GM12878 (cell line): Measurements from ENCODE around the gene KRTAP24-1. TPM values are rescaled to one million over a fixed set of nuclear protein-coding genes. Genes with fewer than 3 reads are reported as not detected.

Experiments used
- ATAC-seq: fragments of 200-7000 bp; cut with Tn5 transposase; 3 replicates; pipeline ENCODE4 v1.9.1; 2020; ENCODE audit warnings: mild to moderate bottlenecking, moderate library complexity
- BruUV-seq: library from RNA; stranded (reverse); fragments of 400-500 nt; replicated peaks from 2 replicates; lab custom pipeline; 2021; lab: Mats Ljungman, UMichigan
- CTCF ChIA-PET: fragments of 300-600 bp; sonication (Branson Sonifier 250); formaldehyde crosslinking; extraction: SDS; loops from one replicate; lab custom pipeline; 2021; ENCODE audit warnings: inconsistent platforms; lab: Yijun Ruan, JAX
- POLR2A ChIA-PET: fragments of 350-600 bp; formaldehyde crosslinking; extraction: SDS; loops from one replicate; lab custom pipeline; 2021; ENCODE audit warnings: inconsistent platforms; lab: Charles Lee
- RAD21 ChIA-PET: fragments of 300-600 bp; sonication (Branson Sonifier 250); formaldehyde crosslinking; loops from one replicate; lab custom pipeline; 2023; ENCODE audit warnings: antibody characterized with exemption; ENCODE audit not compliant: unreplicated experiment; lab: Charles Lee
- SMC1A ChIA-PET: fragments of 300-600 bp; sonication (Branson Sonifier 250); formaldehyde crosslinking; loops from one replicate; lab custom pipeline; 2023; ENCODE audit not compliant: unreplicated experiment, uncharacterized antibody; lab: Charles Lee
- DNase-seq: peaks from one replicate; pipeline ENCODE4 v3.0.0-alpha.2; 2011; ENCODE audit warnings: low read depth, low spot score
- FAIRE-seq: peaks from 3 replicates; lab custom pipeline; 2011; peaks lifted over from hg19 to GRCh38; lab: Jason Lieb, UNC
- H2AFZ ChIP-seq: 2 replicates; pipeline ENCODE4 v1.6.0; 2011; ENCODE audit warnings: low read depth, low read length, control low read depth; ENCODE audit not compliant: control insufficient read depth
- H3K27ac ChIP-seq: 2 replicates; pipeline ENCODE4 v1.5.1; 2011; ENCODE audit warnings: control low read depth; ENCODE audit not compliant: control insufficient read depth, insufficient read depth
- H3K27me3 ChIP-seq, 2 experiments: replicated peaks in 1 of 2; 2 replicates each; pipeline versions ENCODE4 v1.6.0 to v1.6.1; 2011; ENCODE audit warnings: low read length in 1 of 2; ENCODE audit not compliant: control insufficient read depth in 2 of 2, insufficient read depth in 2 of 2
- H3K36me3 ChIP-seq, 2 experiments: 2 replicates each; pipeline ENCODE4 v1.5.1; 2011; ENCODE audit warnings: low read length in 1 of 2; ENCODE audit not compliant: control insufficient read depth in 2 of 2, insufficient read depth in 2 of 2
- H3K4me1 ChIP-seq: 2 replicates; pipeline ENCODE4 v1.6.1; 2011; ENCODE audit warnings: mild to moderate bottlenecking, low read length, moderate library complexity, mixed read lengths; ENCODE audit not compliant: control insufficient read depth, insufficient read depth
- H3K4me2 ChIP-seq: 2 replicates; pipeline ENCODE4 v1.6.0; 2011; ENCODE audit warnings: control low read depth; ENCODE audit not compliant: control insufficient read depth, insufficient read depth
- H3K4me3 ChIP-seq: fragments of 200-600 bp; sonication (generic); 2 replicates; pipeline ENCODE4 v1.5.1; 2016
- H3K79me2 ChIP-seq: 2 replicates; pipeline ENCODE4 v1.6.0; 2011; ENCODE audit warnings: low read length; ENCODE audit not compliant: control insufficient read depth, insufficient read depth
- H3K9ac ChIP-seq: 2 replicates; pipeline ENCODE4 v1.8.0; 2011; ENCODE audit warnings: low read length, control low read depth, mixed read lengths; ENCODE audit not compliant: control insufficient read depth, insufficient read depth
- H3K9me3 ChIP-seq: replicated peaks from 3 replicates; pipeline ENCODE4 v1.5.1; 2011; ENCODE audit warnings: mild to moderate bottlenecking, low read length; ENCODE audit not compliant: control insufficient read depth, insufficient read depth
- H4K20me1 ChIP-seq: 2 replicates; pipeline ENCODE4 v1.6.0; 2011; ENCODE audit not compliant: control insufficient read depth, insufficient read depth
- CBX3 ChIP-seq: fragments of 200-600 bp; sonication (generic); IDR thresholded peaks from 2 replicates; pipeline ENCODE4 v1.6.1; 2016; ENCODE audit warnings: low read depth, borderline replicate concordance
- CREM ChIP-seq: IDR thresholded peaks from 2 replicates; pipeline ENCODE4 v1.6.1; 2014; ENCODE audit warnings: antibody characterized with exemption, low read depth
- ESRRA ChIP-seq: IDR thresholded peaks from 2 replicates; pipeline ENCODE4 v1.6.1; 2012; ENCODE audit warnings: mild to moderate bottlenecking, low read length, improper control_type of control experiment
- KLF5 ChIP-seq: fragments of 450-650 bp; IDR thresholded peaks from 2 replicates; pipeline ENCODE4 v1.6.1; 2014; ENCODE audit warnings: mild to moderate bottlenecking; ENCODE audit not compliant: partially characterized antibody
- ZNF274 ChIP-seq: IDR thresholded peaks from one replicate; pipeline ENCODE4 v1.8.0; 2011; ENCODE audit not compliant: insufficient read length, insufficient read depth
- ZNF592 ChIP-seq: fragments of 450-650 bp; IDR thresholded peaks from 2 replicates; pipeline ENCODE4 v1.6.1; 2017; ENCODE audit warnings: mild to moderate bottlenecking, moderate library complexity
- WGBS: methylation state at CpG from one replicate; pipeline ENCODE4 v1.1.6; 2016; ENCODE audit warnings: low lambda C conversion rate; ENCODE audit not compliant: insufficient replicate concordance, insufficient coverage; ENCODE audit errors: missing lambda C conversion rate; 5-methylcytosine and 5-hydroxymethylcytosine counted together
- in situ Hi-C: fragments of 300-500 bp; cut with MboI; formaldehyde crosslinking; loops from 9 replicates; pipeline ENCODE4 v1.14.3; 2018; ENCODE audit warnings: mixed read lengths
- intact Hi-C: fragments of 100-400 bp; cut with micrococcal nuclease; formaldehyde crosslinking; loops from one replicate; pipeline ENCODE4 v1.14.2; 2022; ENCODE audit not compliant: unreplicated experiment
- polyA plus RNA-seq, 11 experiments: library from polyadenylated mRNA; depleted of rRNA in 4 of 11; unstranded in 6 of 11; stranded (reverse) in 5 of 11; fragments of >200 nt; fragmentation: Nextera tagmentation in 4 of 11; fragmentation: Illumina TruSeq in 1 of 11; extraction: Ambion mirVana in 4 of 11; extraction: Trizol in 1 of 11; gene quantifications; 1 replicate in 1 of 11; 2 replicates in 10 of 11; pipeline versions ENCODE4 v1.2.1 to v1.2.3, GENCODE V29; 2011 to 2016; ENCODE audit warnings: inconsistent platforms in 2 of 11, missing spikeins in 2 of 11, low read depth in 1 of 11
- total RNA-seq, 4 experiments: library from RNA; depleted of rRNA in 3 of 4; stranded (reverse); fragments of >200 nt in 3 of 4; fragmentation: Illumina TruSeq in 1 of 4; extraction: Trizol in 1 of 4; gene quantifications; 2 replicates each; pipeline versions ENCODE4 v1.2.1 to v1.2.3, GENCODE V29; 2013 to 2021

The KRTAP24-1 gene
- total and polyA plus RNA-seq, 10 of the 15 experiments (the other 5 are each of a cell fraction or from before 2014, with no cell fraction given) = not detected

GRCh38 chr21:30271611-30272010, 11.1 kb downstream of the KRTAP24-1 start (continued):
- TF ChIP-seq CREM = no peak
- TF ChIP-seq CBX3 = no peak
- no peak for TF ChIP-seq ZNF274
- TF ChIP-seq ESRRA = no peak
- TF ChIP-seq KLF5 = no peak

GRCh38 chr21:30271156-30271555, 11.6 kb downstream of the KRTAP24-1 start:
- Histone ChIP-seq H3K27ac (no peak overlapping the region), H2AFZ (no peak overlapping the region), H3K36me3 (no peaks in the 10 kb centered on the region), H3K4me1 (no peaks in the 10 kb centered on the region), H3K4me2 (no peak overlapping the region), H4K20me1 (no peaks in the 10 kb centered on the region), H3K9ac (no peak overlapping the region), H3K4me3 (no peak overlapping the region), H3K79me2 (no peaks in the 10 kb centered on the region), H3K9me3 (no peaks in the 10 kb centered on the region), H3K27me3 (no peaks in the 10 kb centered on the region)
- DNase-seq (no peak), FAIRE-seq (no peak), ATAC-seq (no peak)
- no peak for TF ChIP-seq ZNF592
- ChIA-PET RAD21 (no interaction called here), CTCF (interaction anchor here (0.5 kb wide), 1 partner anchor 17 kb away, joined by 3 read pairs; no protein-coding TSS in a partner anchor), SMC1A (no interaction called here), POLR2A (no interaction called here)
- intact Hi-C loops (no loop called here), in situ Hi-C loops (no loop called here)
- no TSS peak for BruUV-seq
- 15% methylated on average over 5 of the region's 5 CpGs for WGBS
